ENCODE results near the gene CPNE8.
A peak's percentile ranks its signal among the peaks of the same experiment; 100 is the strongest.

CPNE8 gene

DNA sequence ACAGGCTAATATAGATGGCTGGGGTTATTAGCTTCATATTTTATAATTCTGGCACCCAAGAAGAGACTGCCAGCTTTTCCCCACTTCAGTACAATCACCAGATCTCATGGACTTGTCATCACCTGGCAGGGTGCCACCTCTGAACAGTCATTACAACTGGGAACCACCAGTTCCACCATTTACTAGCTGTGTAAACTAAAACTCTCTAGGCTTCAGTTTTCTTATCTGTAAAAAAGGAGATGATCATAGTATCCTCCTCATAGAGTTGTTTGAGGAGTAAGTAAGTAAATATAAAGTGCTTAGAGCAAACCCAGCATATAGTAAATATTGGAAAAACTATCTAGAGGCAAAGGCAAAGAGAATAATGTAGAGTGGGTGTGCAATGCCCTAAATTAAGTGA, 19.3 kb downstream of the CPNE8 start:
- peaks cover 2 to 9% of the 10 kb centered on the region in 2 donors for H3K36me3 Mint-ChIP-seq
- ATAC-seq (replicated peaks) (no peak), DNase-seq (no peak)
- H3K27ac Mint-ChIP-seq, result no peak overlapping the region
- no peak overlapping the region for H3K4me3 Mint-ChIP-seq
- H3K9me3 Mint-ChIP-seq, result no peaks in the 10 kb centered on the region
- H3K27me3 Mint-ChIP-seq, result no peaks in the 10 kb centered on the region
- no peaks in the 10 kb centered on the region for H3K4me1 Mint-ChIP-seq

DNA sequence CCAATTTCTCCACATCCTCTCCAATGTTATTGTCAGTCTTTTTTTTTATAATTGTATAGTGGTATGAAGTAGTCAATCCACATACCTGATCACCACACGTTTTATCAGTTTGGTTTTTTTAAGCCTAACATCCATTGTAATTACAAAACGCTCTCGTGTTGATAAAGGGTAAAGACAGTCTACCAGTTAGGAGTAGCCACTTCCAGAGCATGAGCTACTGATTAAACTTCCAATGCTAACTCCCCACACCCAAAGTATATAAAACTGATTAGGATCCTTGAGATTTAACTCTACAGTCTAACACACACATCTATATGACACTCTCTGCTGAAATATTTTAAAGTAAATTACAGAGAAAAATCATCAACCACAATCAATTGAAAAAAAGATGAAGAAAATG, 20.7 kb downstream of the CPNE8 start:
- Mint-ChIP-seq H3K27me3 (no peaks in the 10 kb centered on the region), H3K27ac (no peak overlapping the region), H3K36me3 (peaks cover 2 to 9% of the 10 kb centered on the region in 2 donors), H3K9me3 (no peaks in the 10 kb centered on the region), H3K4me1 (peaks cover 0 to 1% of the 10 kb centered on the region in 2 donors), H3K4me3 (no peak overlapping the region)
- ATAC-seq (replicated peaks) (no peak), DNase-seq (no peak)

DNA sequence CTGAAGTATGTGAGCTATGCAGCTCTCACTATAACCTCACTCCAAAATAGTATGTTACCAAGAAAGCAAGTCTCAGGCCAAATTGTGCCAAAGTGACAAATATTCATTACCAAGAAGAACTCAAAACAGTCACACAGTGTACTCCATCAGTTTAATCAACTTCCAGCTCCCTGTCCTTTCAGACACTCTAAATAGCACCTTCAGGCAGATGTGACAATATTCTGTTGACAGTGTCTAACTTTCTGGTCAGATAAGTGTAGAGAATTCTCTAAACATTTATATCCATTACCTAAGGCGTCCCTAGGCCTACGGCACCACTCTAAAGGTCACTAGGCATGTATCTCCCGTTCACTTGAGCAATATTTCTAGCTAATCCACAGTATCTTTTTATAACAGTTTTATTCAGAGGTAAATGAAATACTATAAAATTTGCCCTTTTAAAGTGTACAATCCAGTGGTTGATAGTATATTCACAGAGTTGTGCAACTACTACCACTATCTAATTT, 21.7 kb downstream of the CPNE8 start:
- peaks cover 2 to 3% of the 10 kb centered on the region in 2 donors for H3K36me3 Mint-ChIP-seq
- H3K27me3 Mint-ChIP-seq, result no peaks in the 10 kb centered on the region
- H3K4me1 Mint-ChIP-seq, result peaks cover 0 to 1% of the 10 kb centered on the region in 2 donors
- ATAC-seq (replicated peaks) (no peak), DNase-seq (no peak)
- no peak overlapping the region for H3K27ac Mint-ChIP-seq
- no peaks in the 10 kb centered on the region for H3K9me3 Mint-ChIP-seq
- no peak overlapping the region for H3K4me3 Mint-ChIP-seq

DNA sequence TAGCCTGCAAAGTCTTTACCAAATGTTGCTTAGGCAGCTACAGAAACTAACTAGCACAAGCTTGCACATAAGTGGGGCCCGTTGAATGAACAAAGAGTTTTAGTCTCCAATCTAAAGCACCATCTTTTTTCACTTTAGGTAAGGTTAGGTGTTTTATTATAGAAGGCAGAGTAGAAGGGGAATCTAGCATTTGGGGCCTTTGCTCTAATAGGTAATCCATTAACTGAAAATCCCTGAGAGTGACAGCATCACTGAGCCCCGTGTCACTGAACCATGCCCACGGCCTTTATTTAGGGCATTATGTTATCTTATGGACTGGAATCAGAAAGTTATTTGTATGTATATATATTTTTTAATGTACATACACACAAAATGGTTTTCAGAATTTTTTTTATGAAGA, 25.1 kb downstream of the CPNE8 start:
- peaks cover 0 to 2% of the 10 kb centered on the region in 2 donors for H3K36me3 Mint-ChIP-seq
- H3K9me3 Mint-ChIP-seq, result no peaks in the 10 kb centered on the region
- no peak overlapping the region for H3K27ac Mint-ChIP-seq
- DNase-seq (no peak), ATAC-seq (replicated peaks) (peak in 1 of 2 donors; percentile 47)
- H3K27me3 Mint-ChIP-seq, result no peaks in the 10 kb centered on the region
- no peak overlapping the region for H3K4me3 Mint-ChIP-seq
- H3K4me1 Mint-ChIP-seq, result peaks cover 0 to 1% of the 10 kb centered on the region in 2 donors

DNA sequence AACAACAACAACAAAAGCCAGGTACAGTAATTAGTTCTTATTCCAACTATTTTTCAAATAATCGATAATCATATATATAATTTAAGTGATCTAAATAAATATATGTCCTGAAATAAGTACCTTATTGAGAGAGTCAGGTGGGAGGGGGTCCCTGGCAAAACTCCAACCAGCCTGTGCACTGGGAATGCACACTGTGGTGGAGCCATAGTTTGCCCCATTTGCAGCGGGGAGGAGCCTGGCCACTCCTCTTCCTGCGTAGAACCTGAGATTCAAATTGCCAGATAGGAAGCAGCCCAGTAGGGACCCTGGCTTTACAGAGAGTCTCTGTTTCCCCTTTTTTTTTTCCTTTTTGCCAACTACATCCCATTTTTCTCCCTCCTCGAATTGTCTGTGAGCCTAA, 26.4 kb downstream of the CPNE8 start:
- Mint-ChIP-seq H3K36me3 (peaks cover 0 to 2% of the 10 kb centered on the region in 2 donors), H3K9me3 (no peaks in the 10 kb centered on the region), H3K27me3 (no peaks in the 10 kb centered on the region), H3K4me3 (no peak overlapping the region), H3K27ac (no peak overlapping the region), H3K4me1 (peaks cover 0 to 1% of the 10 kb centered on the region in 2 donors)
- ATAC-seq (replicated peaks), result no peak
- DNase-seq, result no peak

DNA sequence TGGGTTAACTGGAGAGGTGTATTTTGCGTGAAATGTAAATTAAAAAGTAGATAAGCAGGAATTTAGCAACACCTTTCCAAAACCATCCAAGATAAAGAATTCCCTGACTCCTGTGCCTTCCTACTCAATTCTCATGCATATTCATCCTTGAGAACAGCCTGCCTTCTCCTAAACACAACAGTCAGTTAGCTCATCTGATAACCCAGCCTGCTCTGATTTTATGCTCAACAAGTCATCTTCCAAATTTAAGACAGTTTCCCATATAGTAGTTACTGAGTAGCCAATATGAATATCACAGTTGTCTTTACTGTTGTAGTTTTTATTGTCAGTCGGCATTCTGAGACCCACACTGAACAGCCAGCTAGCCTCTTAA, 27.1 kb downstream of the CPNE8 start:
- Mint-ChIP-seq H3K4me1 (peaks cover 0 to 1% of the 10 kb centered on the region in 2 donors), H3K27ac (no peak overlapping the region), H3K4me3 (no peak overlapping the region), H3K27me3 (no peaks in the 10 kb centered on the region), H3K36me3 (peaks cover 0 to 2% of the 10 kb centered on the region in 2 donors), H3K9me3 (no peaks in the 10 kb centered on the region)
- ATAC-seq (replicated peaks) (no peak), DNase-seq (no peak)

DNA sequence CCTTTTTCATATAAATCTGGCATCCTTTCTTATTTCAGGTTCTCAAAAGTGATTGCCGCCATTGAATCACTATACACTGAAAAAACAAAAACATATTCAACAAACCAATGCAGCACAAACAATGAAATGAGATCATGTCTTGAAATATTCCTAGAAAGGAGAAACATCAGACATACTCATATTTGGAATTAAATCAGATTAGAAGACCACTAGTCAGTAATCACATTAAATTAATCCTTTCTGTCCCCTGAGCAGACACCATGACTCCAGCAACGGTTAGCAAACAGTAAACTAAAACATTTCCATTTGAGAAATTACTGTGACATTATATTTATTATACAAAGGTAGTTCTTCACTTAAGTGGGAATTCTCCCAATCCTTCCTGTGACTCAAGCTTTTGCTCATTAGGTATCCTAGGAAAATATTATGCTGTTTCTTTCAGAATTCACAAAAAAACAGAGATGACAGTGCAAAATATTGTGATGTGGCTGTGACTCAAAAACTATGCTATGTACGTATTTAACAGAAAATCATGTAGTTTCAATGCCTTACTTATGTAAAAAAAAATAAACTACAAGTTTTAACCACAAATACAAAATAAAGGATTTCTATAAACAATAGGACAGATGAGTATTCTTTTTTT, 29.7 kb downstream of the CPNE8 start:
- no peak for DNase-seq
- Mint-ChIP-seq H3K4me3 (no peak overlapping the region), H3K36me3 (peaks cover 5 to 6% of the 10 kb centered on the region in 2 donors), H3K27me3 (no peaks in the 10 kb centered on the region), H3K27ac (no peak overlapping the region), H3K4me1 (peaks cover 0 to 1% of the 10 kb centered on the region in 2 donors), H3K9me3 (no peaks in the 10 kb centered on the region)
- no peak for ATAC-seq (replicated peaks)

DNA sequence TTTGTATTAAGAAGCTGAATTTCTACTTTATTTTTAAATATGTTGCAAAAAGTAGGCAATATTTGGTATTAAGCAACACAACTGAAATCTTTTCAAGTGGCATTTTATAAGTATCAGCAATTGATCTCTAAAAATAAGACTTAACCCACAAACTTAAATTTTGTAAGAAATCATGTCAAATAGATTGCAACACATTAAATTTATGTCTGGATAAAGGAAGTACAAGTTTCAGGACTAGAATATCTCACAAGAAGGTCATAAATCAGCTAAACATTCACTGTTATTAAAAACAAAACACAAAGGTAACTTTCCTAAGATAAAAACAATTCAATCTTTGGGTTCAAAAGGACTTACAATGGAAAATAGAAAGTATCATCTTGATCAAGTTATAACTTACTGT, 32.8 kb downstream of the CPNE8 start:
- H3K36me3 Mint-ChIP-seq, result peaks cover 8 to 10% of the 10 kb centered on the region in 2 donors
- ATAC-seq (replicated peaks), result no peak
- no peak overlapping the region for H3K27ac Mint-ChIP-seq
- H3K27me3 Mint-ChIP-seq, result no peaks in the 10 kb centered on the region
- no peaks in the 10 kb centered on the region for H3K9me3 Mint-ChIP-seq
- no peaks in the 10 kb centered on the region for H3K4me1 Mint-ChIP-seq
- no peak overlapping the region for H3K4me3 Mint-ChIP-seq
- no peak for DNase-seq

DNA sequence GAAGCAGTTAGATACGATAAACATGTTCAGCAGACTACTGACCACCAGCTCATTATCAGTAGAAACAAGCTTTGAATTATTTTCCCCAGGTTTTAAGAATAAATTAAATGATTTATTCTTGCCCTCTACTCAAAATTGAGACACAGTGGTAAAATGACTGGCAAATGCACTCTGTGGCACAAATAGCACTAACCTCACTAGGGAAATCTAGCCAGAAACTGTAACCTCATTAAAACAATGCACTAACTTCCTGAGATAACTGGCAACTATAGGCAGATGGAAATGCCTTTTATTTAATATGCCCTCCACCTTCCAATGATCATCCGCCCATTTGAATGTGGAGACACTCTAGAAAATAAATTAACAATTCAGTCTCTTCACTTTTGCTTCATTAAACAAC, 33.2 kb downstream of the CPNE8 start:
- Mint-ChIP-seq H3K27ac (no peak overlapping the region), H3K4me3 (no peak overlapping the region), H3K4me1 (no peaks in the 10 kb centered on the region), H3K9me3 (no peaks in the 10 kb centered on the region), H3K36me3 (peaks cover 8 to 10% of the 10 kb centered on the region in 2 donors), H3K27me3 (no peaks in the 10 kb centered on the region)
- ATAC-seq (replicated peaks), result no peak
- no peak for DNase-seq

DNA sequence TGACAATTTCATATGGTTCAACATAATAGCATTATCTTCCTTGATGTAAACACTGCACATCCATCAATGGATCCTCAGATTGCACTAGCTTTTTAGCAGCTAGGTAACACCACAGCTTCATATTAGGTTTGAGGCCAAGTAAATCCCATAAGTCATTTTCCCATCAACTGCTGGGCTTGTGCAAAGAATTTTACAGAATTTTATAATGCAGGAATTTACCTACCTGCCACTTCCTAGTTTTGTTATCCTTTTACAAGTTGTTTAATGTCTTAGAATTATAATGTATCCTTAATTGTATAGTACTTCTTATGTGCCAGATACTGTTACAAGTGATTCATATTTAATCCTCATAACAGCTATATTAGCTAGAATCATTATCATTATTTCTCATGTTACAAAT, 36.4 kb downstream of the CPNE8 start:
- ATAC-seq (replicated peaks), result no peak
- Mint-ChIP-seq H3K27me3 (no peaks in the 10 kb centered on the region), H3K4me1 (no peaks in the 10 kb centered on the region), H3K9me3 (no peaks in the 10 kb centered on the region), H3K36me3 (peaks cover 8 to 10% of the 10 kb centered on the region in 2 donors), H3K27ac (no peak overlapping the region), H3K4me3 (no peak overlapping the region)
- no peak for DNase-seq

DNA sequence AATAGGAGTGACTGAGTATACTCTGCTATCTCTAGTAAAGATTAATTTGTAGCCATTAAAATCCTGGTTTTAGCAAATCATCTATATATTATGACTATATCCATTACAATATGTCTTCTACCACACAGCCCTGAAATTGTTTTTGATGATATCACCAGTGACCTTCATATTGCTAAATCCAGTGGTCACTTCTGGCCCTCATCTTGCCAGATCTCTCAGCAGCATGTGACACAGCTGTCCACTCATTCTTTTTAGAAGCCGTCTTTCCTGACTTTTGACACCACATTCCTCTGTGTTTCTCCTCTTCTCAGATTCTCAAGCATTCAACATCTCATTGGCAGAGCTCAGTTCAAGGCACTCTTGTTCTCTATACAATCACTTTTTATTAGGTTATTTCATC, 54.9 kb downstream of the CPNE8 start:
- ATAC-seq (replicated peaks) (no peak), DNase-seq (no peak)
- H3K36me3 Mint-ChIP-seq, result peaks cover 2 to 3% of the 10 kb centered on the region in 2 donors
- H3K4me1 Mint-ChIP-seq, result peaks cover 0 to 5% of the 10 kb centered on the region in 2 donors
- H3K4me3 Mint-ChIP-seq, result no peak overlapping the region
- no peaks in the 10 kb centered on the region for H3K27me3 Mint-ChIP-seq
- H3K9me3 Mint-ChIP-seq, result peaks cover 8 to 11% of the 10 kb centered on the region in 2 donors
- no peak overlapping the region for H3K27ac Mint-ChIP-seq

DNA sequence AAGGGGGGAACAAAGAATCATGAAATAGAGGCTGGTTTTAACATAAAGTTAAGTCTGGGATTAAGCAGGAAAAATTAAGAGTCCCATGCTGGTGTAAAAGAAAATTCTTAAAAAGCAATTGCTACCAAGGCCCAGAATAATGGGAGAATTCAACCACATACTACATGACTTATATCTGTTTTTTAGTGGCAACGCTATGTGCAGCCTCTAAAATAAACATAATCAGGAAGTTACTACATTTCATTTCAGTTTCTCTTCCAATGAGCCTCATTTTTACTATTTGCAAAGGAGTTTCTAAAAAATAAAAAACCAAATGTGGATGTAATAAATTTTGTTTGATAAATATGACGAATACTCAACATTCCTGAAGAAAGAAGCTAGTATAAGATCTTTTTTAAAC, 58.1 kb downstream of the CPNE8 start:
- H3K4me1 Mint-ChIP-seq, result no peaks in the 10 kb centered on the region
- no peak for DNase-seq
- no peaks in the 10 kb centered on the region for H3K27me3 Mint-ChIP-seq
- no peak for ATAC-seq (replicated peaks)
- no peak overlapping the region for H3K4me3 Mint-ChIP-seq
- no peaks in the 10 kb centered on the region for H3K9me3 Mint-ChIP-seq
- no peaks in the 10 kb centered on the region for H3K36me3 Mint-ChIP-seq
- H3K27ac Mint-ChIP-seq, result no peak overlapping the region

DNA sequence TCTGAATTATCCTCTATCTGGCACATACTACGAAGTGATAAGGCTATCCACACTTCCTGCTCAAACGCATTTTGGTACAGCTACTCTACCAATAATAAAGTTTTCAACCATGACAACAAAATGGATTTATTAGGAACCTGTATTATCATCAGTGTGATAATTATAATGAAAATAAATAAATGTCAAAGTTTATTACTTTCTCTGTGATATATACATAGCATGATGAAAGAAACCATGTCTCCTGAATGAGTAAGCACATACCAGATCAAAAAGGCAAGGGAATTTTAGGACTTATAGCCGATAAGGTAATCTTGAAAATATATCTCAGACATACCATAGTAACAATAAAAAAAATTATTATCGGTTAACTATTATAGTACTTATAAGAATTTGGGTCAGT, 61.1 kb downstream of the CPNE8 start:
- Mint-ChIP-seq H3K27ac (no peak overlapping the region), H3K4me3 (no peak overlapping the region), H3K9me3 (no peaks in the 10 kb centered on the region), H3K27me3 (no peaks in the 10 kb centered on the region), H3K36me3 (no peaks in the 10 kb centered on the region), H3K4me1 (no peaks in the 10 kb centered on the region)
- DNase-seq (no peak), ATAC-seq (replicated peaks) (no peak)

DNA sequence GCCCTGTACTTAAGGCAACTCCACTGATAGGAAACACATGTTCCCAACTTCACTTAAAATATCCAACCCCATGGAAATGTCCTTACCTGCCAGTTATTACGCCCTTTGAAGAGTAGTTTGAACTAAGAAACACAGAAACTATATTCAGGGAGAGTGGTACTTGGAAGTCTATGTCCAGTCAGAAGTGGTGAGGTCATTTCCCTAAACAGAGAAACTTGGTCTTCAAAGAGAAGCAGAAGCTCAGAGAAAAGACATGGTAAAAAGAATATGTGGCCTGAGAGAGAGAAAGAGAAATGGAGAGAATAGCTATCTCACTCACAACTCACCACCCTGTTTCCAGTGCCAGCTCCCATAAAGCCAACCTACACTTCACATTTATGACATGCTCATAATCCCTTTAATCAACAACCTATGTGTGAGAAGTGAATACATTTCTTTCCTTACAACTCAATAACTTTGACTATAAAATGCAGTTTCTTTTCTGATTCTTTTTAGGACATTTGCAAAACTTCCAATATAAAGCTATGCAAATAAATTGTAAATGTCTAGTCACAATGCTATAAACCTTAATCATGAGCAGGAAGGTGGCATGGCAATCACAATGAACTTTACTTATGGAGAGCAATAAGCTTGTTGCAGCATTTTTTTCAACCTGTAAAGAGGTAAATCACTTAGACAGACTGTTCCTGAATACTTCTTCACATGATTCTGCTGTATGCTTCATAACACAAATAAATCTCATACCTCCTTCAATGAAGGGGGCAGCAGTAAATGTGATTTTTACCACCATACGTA, 67.1 kb downstream of the CPNE8 start:
- Mint-ChIP-seq H3K27me3 (no peaks in the 10 kb centered on the region), H3K9me3 (no peaks in the 10 kb centered on the region)

DNA sequence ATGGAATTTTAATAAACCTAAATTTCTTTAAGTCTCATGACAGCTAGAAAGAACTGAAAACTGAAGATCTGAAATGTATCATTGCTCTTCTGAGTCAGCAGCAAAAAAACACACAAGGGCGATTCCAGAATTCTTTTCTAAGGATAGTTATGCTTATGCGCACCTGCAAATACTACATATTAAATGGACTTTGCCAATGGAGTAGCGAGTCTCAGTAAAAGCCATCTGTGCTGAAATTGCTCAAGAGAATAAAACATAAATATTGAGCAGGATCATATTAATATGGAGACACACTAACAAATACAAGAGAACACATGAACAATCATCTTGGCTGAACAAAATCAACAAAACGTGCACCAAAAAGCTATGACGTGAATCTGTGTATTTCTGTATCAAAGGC, 73.7 kb downstream of the CPNE8 start:
- Mint-ChIP-seq H3K27ac (no peak overlapping the region), H3K4me3 (no peak overlapping the region), H3K36me3 (peaks cover 2 to 16% of the 10 kb centered on the region in 2 donors), H3K27me3 (no peaks in the 10 kb centered on the region), H3K4me1 (no peaks in the 10 kb centered on the region), H3K9me3 (peaks cover 0 to 1% of the 10 kb centered on the region in 2 donors)
- DNase-seq, result no peak
- ATAC-seq (replicated peaks), result no peak

More for the DNA sequence above, 67.1 kb downstream of the CPNE8 start:
- H3K36me3 Mint-ChIP-seq, result peaks cover 0 to 13% of the 10 kb centered on the region in 2 donors
- no peak overlapping the region for H3K27ac Mint-ChIP-seq
- H3K4me3 Mint-ChIP-seq, result no peak overlapping the region
- ATAC-seq (replicated peaks) (no peak), DNase-seq (no peak)
- no peaks in the 10 kb centered on the region for H3K4me1 Mint-ChIP-seq
